K562 (cell line): ENCODE results near the gene MCCD1. TPM values are rescaled to one million over a fixed set of nuclear protein-coding genes. Genes with fewer than 3 reads are reported as not detected.

Source experiments
- ATF7 ChIP-seq: fragments of 450-650 bp; IDR thresholded peaks from 2 replicates; pipeline ENCODE4 v1.7.1; 2014; ENCODE audit warnings: mild to moderate bottlenecking, moderate library complexity
- BCOR ChIP-seq: fragments of 450-650 bp; IDR thresholded peaks from 2 replicates; pipeline ENCODE4 v1.6.1; 2016
- CHD1 ChIP-seq: fragments of 200-600 bp; sonication (generic); IDR thresholded peaks from one replicate; pipeline ENCODE4 v1.6.1; 2012; ENCODE audit warnings: mild to moderate bottlenecking, moderate library complexity, low read length, inconsistent platforms
- ESRRB ChIP-seq: fragments of 250-450 bp; sonication (Bioruptor Pico); IDR thresholded peaks from 2 replicates; pipeline ENCODE4 v1.5.0; 2020; ENCODE audit warnings: mild to moderate bottlenecking, moderate library complexity, borderline replicate concordance
- FOXJ3 ChIP-seq: sonication (generic); formaldehyde crosslinking; IDR thresholded peaks from 2 replicates; pipeline ENCODE4 v1.4.0; 2020; ENCODE audit warnings: mild to moderate bottlenecking, missing genetic modification reagents
- FOXK1 ChIP-seq: sonication (generic); formaldehyde crosslinking; IDR thresholded peaks from 2 replicates; pipeline ENCODE4 v1.8.0; 2022; ENCODE audit warnings: missing genetic modification reagents, mild to moderate bottlenecking, borderline replicate concordance
- HMG20A ChIP-seq: fragments of 450-650 bp; formaldehyde crosslinking; conservative IDR thresholded peaks from 2 replicates; pipeline ENCODE4 v1.4.0; 2020; ENCODE audit warnings: mild to moderate bottlenecking, mixed read lengths
- HMGN3 ChIP-seq: IDR thresholded peaks from 2 replicates; pipeline ENCODE4 v1.6.1; 2011; ENCODE audit warnings: borderline replicate concordance, low read depth, mild to moderate bottlenecking, mixed read lengths, low read length; ENCODE audit not compliant: insufficient read length; ENCODE audit errors: extremely low read depth
- HNRNPK ChIP-seq: fragments of 200-400 bp; formaldehyde crosslinking; IDR thresholded peaks from one replicate; pipeline ENCODE4 v1.6.1; 2018; ENCODE audit warnings: mild to moderate bottlenecking, low read depth, low read length; ENCODE audit not compliant: poor library complexity, severe bottlenecking
- HNRNPUL1 ChIP-seq: fragments of 200-400 bp; formaldehyde crosslinking; IDR thresholded peaks from 2 replicates; pipeline ENCODE4 v1.6.1; 2017; ENCODE audit warnings: low read length
- IRF2 ChIP-seq: sonication (generic); formaldehyde crosslinking; IDR thresholded peaks from 2 replicates; pipeline ENCODE4 v1.8.1; 2022; ENCODE audit warnings: mild to moderate bottlenecking, missing genetic modification reagents
- KAT2B ChIP-seq: IDR thresholded peaks from one replicate; pipeline ENCODE4 v1.6.1; 2012; ENCODE audit warnings: low read depth, mild to moderate bottlenecking, control low read depth, inconsistent platforms, low read length, moderate library complexity
- KLF13 ChIP-seq: fragments of 450-650 bp; IDR thresholded peaks from 2 replicates; pipeline ENCODE4 v1.6.1; 2016; ENCODE audit warnings: missing genetic modification characterization, low read depth, mild to moderate bottlenecking, missing compliant biosample characterization, moderate library complexity, borderline replicate concordance
- MEF2A ChIP-seq: IDR thresholded peaks from 2 replicates; pipeline ENCODE4 v1.6.1; 2011; ENCODE audit warnings: low read depth, mild to moderate bottlenecking, low read length, moderate library complexity; ENCODE audit not compliant: control insufficient read depth
- PHB2 ChIP-seq: fragments of 450-650 bp; IDR thresholded peaks from 2 replicates; pipeline ENCODE4 v1.6.1; 2017; ENCODE audit warnings: low read depth
- SPI1 ChIP-seq: IDR thresholded peaks from 2 replicates; pipeline ENCODE4 v1.6.1; 2011; ENCODE audit warnings: low read depth, low read length, control low read depth, borderline replicate concordance
- SRF ChIP-seq, 2 experiments: fragments of 250-450, 450-650 bp in 1 of 2; sonication (Bioruptor Pico) in 1 of 2; sonication (generic) in 1 of 2; formaldehyde crosslinking; IDR thresholded peaks; 2 replicates each; pipeline versions ENCODE4 v1.5.0 to v1.5.1; 2020 to 2022; ENCODE audit warnings: mild to moderate bottlenecking in 1 of 2, missing genetic modification reagents in 1 of 2
- ZBTB8A ChIP-seq: fragments of 450-650 bp; IDR thresholded peaks from 2 replicates; pipeline ENCODE4 v1.6.1; 2018; ENCODE audit warnings: mild to moderate bottlenecking, moderate library complexity; ENCODE audit not compliant: partially characterized antibody
- ZKSCAN8 ChIP-seq: fragments of 200-800 bp; sonication (Bioruptor generic); IDR thresholded peaks from 2 replicates; pipeline ENCODE4 v1.6.1; 2016; ENCODE audit warnings: missing genetic modification characterization, missing compliant biosample characterization
- ZNF384 ChIP-seq: IDR thresholded peaks from 2 replicates; pipeline ENCODE4 v1.6.1; 2012; ENCODE audit warnings: low read depth, low read length, improper control_type of control experiment
- ZNF408 ChIP-seq: fragments of 250-450 bp; sonication (Bioruptor Pico); IDR thresholded peaks from 2 replicates; pipeline ENCODE4 v1.4.0; 2020; ENCODE audit warnings: low read depth, mild to moderate bottlenecking, moderate library complexity
- polyA plus RNA-seq, 8 experiments: library from polyadenylated mRNA; depleted of rRNA in 4 of 8; stranded (reverse) in 5 of 8; unstranded in 3 of 8; fragments of >200 nt; fragmentation: Nextera tagmentation in 2 of 8; fragmentation: Illumina TruSeq in 1 of 8; extraction: Ambion mirVana in 2 of 8; extraction: Trizol in 1 of 8; gene quantifications; 2 replicates each; pipeline versions ENCODE4 v1.2.1 to v1.2.3, GENCODE V29; 2011 to 2014; ENCODE audit warnings: inconsistent platforms in 1 of 8, missing spikeins in 1 of 8
- total RNA-seq, 7 experiments: library from RNA; depleted of rRNA in 6 of 7; stranded (reverse); fragments of >200 nt in 6 of 7; fragmentation: Illumina TruSeq in 2 of 7; extraction: Trizol in 2 of 7; gene quantifications; 2 replicates each; pipeline versions ENCODE4 v1.2.1 to v1.2.3, GENCODE V29; 2011 to 2021; ENCODE audit warnings: low replicate concordance in 1 of 7
- TF ChIP-seq, protein P1 (sequence below): fragments of 450-650 bp; formaldehyde crosslinking; IDR thresholded peaks from 2 replicates; pipeline ENCODE4 v1.4.0; 2022; ENCODE audit warnings: missing genetic modification characterization
- TF ChIP-seq, protein P2 (sequence below): fragments of 250-450 bp; sonication (Bioruptor Pico); IDR thresholded peaks from 2 replicates; pipeline ENCODE4 v1.5.0; 2021
- TF ChIP-seq, protein P3 (sequence below): fragments of 450-650 bp; IDR thresholded peaks from 2 replicates; pipeline ENCODE4 v1.6.1; 2016; ENCODE audit warnings: low read depth, mild to moderate bottlenecking, moderate library complexity

The MCCD1 gene
- total and polyA plus RNA-seq, 9 of the 15 experiments (the other 6 are each of a cell fraction or from before 2014, with no cell fraction given), result not detected

DNA sequence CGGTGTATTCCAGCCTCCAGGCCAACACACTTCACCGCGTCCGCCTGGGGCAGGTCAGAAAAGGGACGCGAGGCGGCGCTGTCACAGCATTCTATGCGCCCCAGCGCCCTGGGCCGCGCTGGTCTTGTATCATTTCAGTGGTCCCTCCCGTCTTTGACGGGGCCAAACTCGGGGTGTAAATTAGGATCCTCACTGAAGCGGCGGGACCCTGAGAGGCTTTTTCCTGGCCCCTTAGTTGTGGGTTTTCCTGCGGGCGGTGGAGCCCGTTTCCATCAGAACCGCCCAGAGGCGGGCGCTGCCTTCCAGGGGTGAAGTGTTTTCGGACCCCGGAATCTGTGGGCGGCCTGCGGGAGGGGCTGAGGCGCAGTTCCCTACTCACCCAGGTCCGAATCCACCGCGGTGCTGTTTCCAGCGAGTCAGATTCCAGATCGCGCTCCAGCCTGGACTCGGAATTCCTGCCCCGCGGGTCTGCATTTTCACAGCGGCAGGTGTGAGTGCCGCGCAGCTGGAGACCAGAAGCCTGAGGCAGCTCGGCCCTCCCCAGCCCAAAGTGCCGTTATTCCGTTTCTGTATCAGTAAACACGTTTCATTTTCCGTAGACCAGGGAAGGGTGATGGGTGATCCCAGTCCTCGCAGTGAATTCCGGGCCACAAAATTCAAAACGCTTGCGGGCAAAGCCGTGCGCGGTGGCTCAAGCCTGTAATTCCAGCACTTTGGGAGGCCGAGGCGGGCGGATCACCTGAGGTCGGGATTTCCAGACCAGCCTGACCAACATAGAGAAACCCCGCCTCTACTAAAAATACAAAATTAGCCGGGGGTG lies 34.7 kb upstream of the MCCD1 start (continued):
- no peak for TF ChIP-seq HMGN3
- no peak for TF ChIP-seq MEF2A
- no peak for TF ChIP-seq SRF (CRISPR knock-in tag; IDR thresholded peaks at IDR 0.05)
- no peak for TF ChIP-seq CHD1
- TF ChIP-seq ESRRB (CRISPR knock-in tag), result no peak
- TF ChIP-seq PHB2, result no peak
- 0 out of 2 replicates have a peak, but pooled peaks have one; percentile 27 for TF ChIP-seq ZNF384
- TF ChIP-seq HMG20A (CRISPR knock-in tag), result no peak
- TF ChIP-seq IRF2, result no peak
- 0 out of 2 replicates have a peak, but pooled peaks have one; percentile 28 for TF ChIP-seq SPI1
- no peak for TF ChIP-seq KAT2B
- no peak for TF ChIP-seq FOXJ3 (CRISPR knock-in tag)
- TF ChIP-seq HNRNPUL1, result no peak
- TF ChIP-seq BCOR, result peak; percentile 76
- TF ChIP-seq ZNF408 (CRISPR knock-in tag), result no peak
- TF ChIP-seq, protein P1, sequence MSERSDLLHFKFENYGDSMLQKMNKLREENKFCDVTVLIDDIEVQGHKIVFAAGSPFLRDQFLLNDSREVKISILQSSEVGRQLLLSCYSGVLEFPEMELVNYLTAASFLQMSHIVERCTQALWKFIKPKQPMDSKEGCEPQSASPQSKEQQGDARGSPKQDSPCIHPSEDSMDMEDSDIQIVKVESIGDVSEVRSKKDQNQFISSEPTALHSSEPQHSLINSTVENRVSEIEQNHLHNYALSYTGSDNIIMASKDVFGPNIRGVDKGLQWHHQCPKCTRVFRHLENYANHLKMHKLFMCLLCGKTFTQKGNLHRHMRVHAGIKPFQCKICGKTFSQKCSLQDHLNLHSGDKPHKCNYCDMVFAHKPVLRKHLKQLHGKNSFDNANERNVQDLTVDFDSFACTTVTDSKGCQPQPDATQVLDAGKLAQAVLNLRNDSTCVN (CRISPR knock-in tag), result no peak
- TF ChIP-seq, protein P2, sequence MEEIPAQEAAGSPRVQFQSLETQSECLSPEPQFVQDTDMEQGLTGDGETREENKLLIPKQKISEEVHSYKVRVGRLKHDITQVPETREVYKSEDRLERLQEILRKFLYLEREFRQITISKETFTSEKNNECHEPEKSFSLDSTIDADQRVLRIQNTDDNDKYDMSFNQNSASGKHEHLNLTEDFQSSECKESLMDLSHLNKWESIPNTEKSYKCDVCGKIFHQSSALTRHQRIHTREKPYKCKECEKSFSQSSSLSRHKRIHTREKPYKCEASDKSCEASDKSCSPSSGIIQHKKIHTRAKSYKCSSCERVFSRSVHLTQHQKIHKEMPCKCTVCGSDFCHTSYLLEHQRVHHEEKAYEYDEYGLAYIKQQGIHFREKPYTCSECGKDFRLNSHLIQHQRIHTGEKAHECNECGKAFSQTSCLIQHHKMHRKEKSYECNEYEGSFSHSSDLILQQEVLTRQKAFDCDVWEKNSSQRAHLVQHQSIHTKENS (CRISPR knock-in tag), result no peak
- peak; percentile 54; the same call in 1 of the 2 replicates for TF ChIP-seq ATF7
- no peak for TF ChIP-seq HNRNPK
- no peak for TF ChIP-seq ZKSCAN8 (CRISPR knock-in tag)
- TF ChIP-seq ZBTB8A, result no peak
- 0 out of 2 replicates have a peak, but pooled peaks have one; percentile 7 for TF ChIP-seq FOXK1 (CRISPR knock-in tag)
- TF ChIP-seq, protein P3, sequence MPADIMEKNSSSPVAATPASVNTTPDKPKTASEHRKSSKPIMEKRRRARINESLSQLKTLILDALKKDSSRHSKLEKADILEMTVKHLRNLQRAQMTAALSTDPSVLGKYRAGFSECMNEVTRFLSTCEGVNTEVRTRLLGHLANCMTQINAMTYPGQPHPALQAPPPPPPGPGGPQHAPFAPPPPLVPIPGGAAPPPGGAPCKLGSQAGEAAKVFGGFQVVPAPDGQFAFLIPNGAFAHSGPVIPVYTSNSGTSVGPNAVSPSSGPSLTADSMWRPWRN, result no peak
- TF ChIP-seq KLF13 (tag), result no peak
